CD14-positive monocyte (primary cell): ENCODE measurements around the gene MIGA2. TPM values are rescaled to one million over a fixed set of nuclear protein-coding genes. Genes with fewer than 3 reads are reported as not detected.

Source experiments
- DNase-seq, 3 donors: peaks; one replicate each; pipeline ENCODE4 v3.0.0-alpha.2; 2011 to 2022
- H2AFZ ChIP-seq: 2 replicates; pipeline ENCODE4 v1.6.0; 2012; ENCODE audit warnings: mild to moderate bottlenecking, low read depth, low read length, inconsistent platforms; ENCODE audit not compliant: insufficient read depth, poor library complexity, severe bottlenecking
- H3K27ac ChIP-seq, 2 donors: 1 replicate in 1 of 2; 2 replicates in 1 of 2; pipeline ENCODE4 v1.5.1; 2012 to 2013; ENCODE audit warnings: low read length in 2 of 2, control low read depth in 1 of 2, inconsistent platforms in 1 of 2, low read depth in 1 of 2, mild to moderate bottlenecking in 1 of 2
- H3K27me3 ChIP-seq, 2 donors: one replicate each; pipeline versions ENCODE4 v1.6.0 to v1.6.1; 2011 to 2013; ENCODE audit warnings: low read length in 2 of 2; ENCODE audit not compliant: control insufficient read depth in 2 of 2, insufficient read depth in 2 of 2
- H3K36me3 ChIP-seq, 2 donors: replicated peaks in 1 of 2; 1 replicate in 1 of 2; 2 replicates in 1 of 2; pipeline versions ENCODE4 v1.5.1 to v1.6.1; 2012 to 2013; ENCODE audit warnings: low read length in 2 of 2, control low read depth in 1 of 2, inconsistent platforms in 1 of 2, mild to moderate bottlenecking in 1 of 2; ENCODE audit not compliant: insufficient read depth in 2 of 2, control insufficient read depth in 1 of 2
- H3K4me1 ChIP-seq, 2 donors: 1 replicate in 1 of 2; 2 replicates in 1 of 2; pipeline versions ENCODE4 v1.5.1 to v1.6.1; 2012 to 2013; ENCODE audit warnings: low read length in 2 of 2, control low read depth in 1 of 2, inconsistent platforms in 1 of 2, mild to moderate bottlenecking in 1 of 2, moderate library complexity in 1 of 2; ENCODE audit not compliant: insufficient read depth in 2 of 2, control insufficient read depth in 1 of 2
- H3K4me2 ChIP-seq: replicated peaks from 2 replicates; pipeline ENCODE3; 2012; ENCODE audit warnings: low read length, moderate library complexity, mild to moderate bottlenecking; ENCODE audit not compliant: poor library complexity, severe bottlenecking; ENCODE audit errors: extremely low read depth
- H3K4me3 ChIP-seq, 3 experiments: fragments of 200-600 bp in 1 of 3; sonication (generic) in 1 of 3; replicated peaks in 1 of 3; 1 replicate in 2 of 3; 2 replicates in 1 of 3; pipeline ENCODE4 v1.5.1; 2011 to 2013; ENCODE audit warnings: low read length in 3 of 3, mild to moderate bottlenecking in 3 of 3, control low read depth in 2 of 3, low read depth in 2 of 3, inconsistent platforms in 1 of 3, moderate library complexity in 1 of 3
- H3K79me2 ChIP-seq: 2 replicates; pipeline ENCODE4 v1.6.0; 2012; ENCODE audit warnings: mild to moderate bottlenecking, control low read depth, inconsistent platforms, low read length, moderate library complexity; ENCODE audit not compliant: insufficient read depth
- H3K9ac ChIP-seq: 2 replicates; pipeline ENCODE4 v1.6.0; 2017; ENCODE audit warnings: low read length, mild to moderate bottlenecking; ENCODE audit not compliant: insufficient read depth, poor library complexity, severe bottlenecking
- H3K9me3 ChIP-seq, 2 donors: replicated peaks in 1 of 2; 1 replicate in 1 of 2; 2 replicates in 1 of 2; pipeline versions ENCODE4 v1.5.1 to v1.6.1; 2012 to 2013; ENCODE audit warnings: low read length in 2 of 2, control low read depth in 1 of 2; ENCODE audit not compliant: control insufficient read depth in 1 of 2, insufficient read depth in 1 of 2
- H4K20me1 ChIP-seq: 2 replicates; pipeline ENCODE4 v1.6.0; 2012; ENCODE audit warnings: mild to moderate bottlenecking, low read length, control low read depth, moderate library complexity; ENCODE audit not compliant: insufficient read depth
- H3K27ac Mint-ChIP-seq, 7 donors: one replicate each; pipeline ENCODE4 v1.8.0; 2020; ENCODE audit warnings: mild to moderate bottlenecking in 7 of 7, mixed read lengths in 7 of 7, moderate library complexity in 6 of 7, inconsistent platforms in 2 of 7
- H3K27me3 Mint-ChIP-seq, 3 donors: one replicate each; pipeline ENCODE4 v1.8.0; 2021 to 2022; ENCODE audit warnings: low read depth in 3 of 3, mild to moderate bottlenecking in 3 of 3, mixed read lengths in 3 of 3, moderate library complexity in 3 of 3, inconsistent platforms in 1 of 3
- H3K36me3 Mint-ChIP-seq, 2 donors: one replicate each; pipeline ENCODE4 v1.8.0; 2020; ENCODE audit warnings: mixed read lengths in 2 of 2, inconsistent platforms in 1 of 2, mild to moderate bottlenecking in 1 of 2
- H3K4me1 Mint-ChIP-seq: one replicate; pipeline ENCODE4 v1.8.0; 2020; ENCODE audit warnings: mild to moderate bottlenecking, mixed read lengths
- H3K4me3 Mint-ChIP-seq, 2 donors: one replicate each; pipeline ENCODE4 v1.8.0; 2020; ENCODE audit warnings: mild to moderate bottlenecking in 2 of 2, mixed read lengths in 2 of 2, moderate library complexity in 1 of 2
- H3K9me3 Mint-ChIP-seq, 7 donors: one replicate each; pipeline ENCODE4 v1.8.0; 2020 to 2022; ENCODE audit warnings: mixed read lengths in 7 of 7, mild to moderate bottlenecking in 6 of 7, moderate library complexity in 6 of 7, inconsistent platforms in 2 of 7
- WGBS: methylation state at CpG from one replicate; pipeline ENCODE4 v1.1.5; 2013; ENCODE audit warnings: missing lambda C conversion rate; ENCODE audit not compliant: insufficient coverage; 5-methylcytosine and 5-hydroxymethylcytosine counted together
- intact Hi-C, 2 donors: fragments of 100-400 bp; cut with micrococcal nuclease; formaldehyde crosslinking; loops; one replicate each; pipeline versions ENCODE4 v1.15.0 to v1.15.1; 2023
- polyA plus RNA-seq, 3 donors: library from polyadenylated mRNA; depleted of rRNA in 1 of 3; unstranded in 2 of 3; stranded (reverse) in 1 of 3; fragments of 300-500 nt in 2 of 3; fragments of >200 nt in 1 of 3; fragmentation: Illumina TruSeq in 2 of 3; gene quantifications; 1 replicate in 2 of 3; 2 replicates in 1 of 3; pipeline ENCODE4 v1.2.3, GENCODE V29; 2012 to 2021
- TF ChIP-seq, protein P1 (sequence below): fragments of 200-600 bp; IDR thresholded peaks from one replicate; pipeline ENCODE4 v1.8.0; 2022; ENCODE audit warnings: antibody characterized with exemption, mild to moderate bottlenecking

The MIGA2 gene
- polyA plus RNA-seq, 3 donors = 1.9 to 45.4 (median 5.9) TPM

DNA sequence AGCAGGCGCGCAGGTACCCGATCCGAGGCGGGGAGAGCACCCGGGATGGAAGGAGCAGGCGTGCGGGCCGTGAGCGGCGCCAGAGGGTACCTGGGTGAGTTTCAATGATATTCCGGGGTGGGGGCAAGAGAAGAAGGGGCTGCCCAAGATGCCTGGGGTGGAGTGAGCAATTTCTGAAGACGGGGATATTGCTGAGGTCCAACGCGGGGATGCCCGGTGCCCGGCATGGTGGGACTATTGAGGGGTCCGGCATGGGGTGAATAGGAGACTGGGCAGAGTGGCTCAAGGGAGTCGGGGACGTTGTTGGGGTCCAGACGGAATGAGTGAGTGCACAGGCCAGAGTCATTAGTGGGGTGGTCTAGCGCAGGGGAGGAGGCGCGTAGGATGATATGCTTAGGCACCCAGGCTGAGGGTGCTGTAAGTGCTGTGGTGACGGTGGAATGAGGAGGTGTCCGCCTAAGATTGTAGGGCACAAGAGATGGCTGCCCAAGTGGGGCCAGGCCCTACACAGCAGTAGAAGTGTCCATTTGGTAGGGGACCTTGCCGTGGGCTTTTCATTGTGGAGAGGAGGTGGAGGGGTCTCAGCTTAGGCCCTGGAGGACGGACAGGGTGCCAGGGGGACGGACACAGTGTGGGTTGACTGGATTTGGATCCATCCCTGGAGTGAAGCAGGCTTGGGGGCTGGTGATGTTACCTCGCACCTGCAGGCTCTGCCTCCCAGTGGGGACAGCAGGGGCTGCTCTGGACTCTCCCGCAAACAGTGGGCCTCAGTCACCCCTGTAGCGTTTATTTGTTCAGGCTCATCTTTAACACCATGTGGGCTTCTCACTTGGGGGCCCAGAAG is 719 bp downstream of the MIGA2 start:
- peak overlapping the region; percentile 85 for H3K9ac ChIP-seq
- TF ChIP-seq, protein P1, sequence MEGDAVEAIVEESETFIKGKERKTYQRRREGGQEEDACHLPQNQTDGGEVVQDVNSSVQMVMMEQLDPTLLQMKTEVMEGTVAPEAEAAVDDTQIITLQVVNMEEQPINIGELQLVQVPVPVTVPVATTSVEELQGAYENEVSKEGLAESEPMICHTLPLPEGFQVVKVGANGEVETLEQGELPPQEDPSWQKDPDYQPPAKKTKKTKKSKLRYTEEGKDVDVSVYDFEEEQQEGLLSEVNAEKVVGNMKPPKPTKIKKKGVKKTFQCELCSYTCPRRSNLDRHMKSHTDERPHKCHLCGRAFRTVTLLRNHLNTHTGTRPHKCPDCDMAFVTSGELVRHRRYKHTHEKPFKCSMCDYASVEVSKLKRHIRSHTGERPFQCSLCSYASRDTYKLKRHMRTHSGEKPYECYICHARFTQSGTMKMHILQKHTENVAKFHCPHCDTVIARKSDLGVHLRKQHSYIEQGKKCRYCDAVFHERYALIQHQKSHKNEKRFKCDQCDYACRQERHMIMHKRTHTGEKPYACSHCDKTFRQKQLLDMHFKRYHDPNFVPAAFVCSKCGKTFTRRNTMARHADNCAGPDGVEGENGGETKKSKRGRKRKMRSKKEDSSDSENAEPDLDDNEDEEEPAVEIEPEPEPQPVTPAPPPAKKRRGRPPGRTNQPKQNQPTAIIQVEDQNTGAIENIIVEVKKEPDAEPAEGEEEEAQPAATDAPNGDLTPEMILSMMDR = no peak
- H3K36me3 Mint-ChIP-seq = peaks cover 15 to 25% of the 10 kb centered on the region in 2 donors
- H3K79me2 ChIP-seq = peaks cover 41% of the 10 kb centered on the region
- no peaks in the 10 kb centered on the region for H3K9me3 ChIP-seq
- intact Hi-C loops = loop anchor here (1.0 to 5.0 kb wide), 3 partner anchors 9 to 44 kb away; partner anchors contain the start of genes DOLPP1 (in 1 of the 2) and SH3GLB2 (in 1 of the 2)
- H3K27ac ChIP-seq = peak overlapping the region; percentile 10 to 85
- H3K4me3 ChIP-seq = peak overlapping the region; percentile 80 to 99 (median 94)
- no peaks in the 10 kb centered on the region for H3K27me3 ChIP-seq
- peaks cover 22 to 26% of the 10 kb centered on the region in 2 donors for H3K4me1 ChIP-seq
- peaks cover 16% of the 10 kb centered on the region for H4K20me1 ChIP-seq
- peaks cover 14 to 22% of the 10 kb centered on the region in 2 donors for H3K36me3 ChIP-seq
- peak overlapping the region; percentile 96 for H2AFZ ChIP-seq
- peak overlapping the region; percentile 96 to 98 for H3K4me3 Mint-ChIP-seq
- peak overlapping the region; percentile 99 for H3K4me2 ChIP-seq
- no peak for DNase-seq
- peaks cover 0 to 1% (median 0%) of the 10 kb centered on the region in 7 donors for H3K9me3 Mint-ChIP-seq
- H3K4me1 Mint-ChIP-seq = peaks cover 24% of the 10 kb centered on the region
- peak overlapping the region; percentile 77 to 94 (median 83) for H3K27ac Mint-ChIP-seq
- peaks cover 0 to 1% (median 0%) of the 10 kb centered on the region in 3 donors for H3K27me3 Mint-ChIP-seq
- WGBS = 11% methylated on average over 28 of the region's 32 CpGs

DNA sequence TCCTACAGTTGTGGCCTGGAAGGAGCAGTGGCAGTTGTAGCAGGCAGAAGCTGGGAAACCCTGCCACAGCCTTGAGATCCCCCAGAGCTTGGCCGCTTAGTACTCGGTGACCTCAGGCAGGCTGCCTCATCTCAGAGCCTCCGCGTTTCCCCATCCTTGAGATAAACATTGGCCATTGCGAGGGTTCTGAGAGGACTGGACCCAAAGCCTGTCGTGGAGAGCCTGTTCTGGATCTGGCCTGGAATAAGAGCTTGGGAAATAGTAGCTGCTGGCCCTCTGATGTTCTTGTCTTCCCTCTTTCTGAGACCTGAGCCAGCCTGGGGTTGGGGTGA is 1.3 kb downstream of the MIGA2 start:
- no peak overlapping the region for H3K27ac Mint-ChIP-seq
- no peak overlapping the region for H3K9ac ChIP-seq

More for the DNA sequence above, 1.3 kb downstream of the MIGA2 start:
- Mint-ChIP-seq H3K4me1 (peaks cover 24% of the 10 kb centered on the region), H3K27me3 (peaks cover 0 to 1% (median 0%) of the 10 kb centered on the region in 3 donors), H3K36me3 (peaks cover 21 to 31% of the 10 kb centered on the region in 2 donors), H3K9me3 (peaks cover 0 to 1% (median 0%) of the 10 kb centered on the region in 7 donors), H3K4me3 (peak overlapping the region in 1 of 2 donors; percentile 98)
- Histone ChIP-seq H3K4me2 (peak overlapping the region; percentile 99), H3K4me1 (peaks cover 22 to 26% of the 10 kb centered on the region in 2 donors), H3K36me3 (peaks cover 20 to 28% of the 10 kb centered on the region in 2 donors), H3K27me3 (no peaks in the 10 kb centered on the region), H3K9me3 (no peaks in the 10 kb centered on the region), H3K27ac (peak overlapping the region in 1 of 2 donors; percentile 85), H4K20me1 (peaks cover 16% of the 10 kb centered on the region), H3K4me3 (peak overlapping the region in 1 of 3 experiments; percentile 99), H3K79me2 (peaks cover 44% of the 10 kb centered on the region), H2AFZ (no peak overlapping the region)
- TF ChIP-seq, protein P1 = no peak
- intact Hi-C loops = loop anchor here (2.0 to 5.0 kb wide), 2 partner anchors 40 to 43 kb away; partner anchors contain the start of gene DOLPP1 (in 1 of the 2)
- WGBS = 87% methylated on average over 6 of the region's 6 CpGs
- DNase-seq = no peak
